ACC112 (cell line): ENCODE data around the gene CRYGN.

Source experiments
- H2AFZ ChIP-seq: fragments of 200-600 bp; sonication (generic); one replicate; pipeline ENCODE4 v1.6.0; 2017; ENCODE audit warnings: antibody characterized with exemption, low read length; ENCODE audit not compliant: unreplicated experiment
- H3K27ac ChIP-seq: fragments of 200-600 bp; sonication (generic); 2 replicates; pipeline ENCODE4 v1.5.1; 2014; ENCODE audit warnings: low read depth, mild to moderate bottlenecking, antibody characterized with exemption, low read length, moderate library complexity
- H3K27me3 ChIP-seq: fragments of 200-600 bp; sonication (generic); 2 replicates; pipeline ENCODE4 v1.6.1; 2014; ENCODE audit warnings: mild to moderate bottlenecking, antibody characterized with exemption, low read length, moderate library complexity, mixed read lengths; ENCODE audit not compliant: insufficient read depth
- H3K36me3 ChIP-seq: fragments of 200-600 bp; sonication (generic); 2 replicates; pipeline ENCODE4 v1.6.1; 2016; ENCODE audit warnings: mild to moderate bottlenecking, antibody characterized with exemption, low read length, moderate library complexity, mixed read lengths; ENCODE audit not compliant: insufficient read depth
- H3K4me1 ChIP-seq: fragments of 200-600 bp; sonication (generic); one replicate; pipeline ENCODE4 v1.6.1; 2016; ENCODE audit warnings: low read length, mixed read lengths; ENCODE audit not compliant: insufficient read depth, unreplicated experiment, control insufficient read depth
- H3K4me3 ChIP-seq: fragments of 200-600 bp; sonication (generic); 2 replicates; pipeline ENCODE4 v1.5.1; 2014; ENCODE audit warnings: mild to moderate bottlenecking, low read depth, low read length
- H3K79me2 ChIP-seq: fragments of 200-600 bp; sonication (generic); one replicate; pipeline ENCODE4 v1.6.0; 2016; ENCODE audit warnings: low read length; ENCODE audit not compliant: control insufficient read depth, unreplicated experiment, insufficient read depth

CRYGN gene

DNA sequence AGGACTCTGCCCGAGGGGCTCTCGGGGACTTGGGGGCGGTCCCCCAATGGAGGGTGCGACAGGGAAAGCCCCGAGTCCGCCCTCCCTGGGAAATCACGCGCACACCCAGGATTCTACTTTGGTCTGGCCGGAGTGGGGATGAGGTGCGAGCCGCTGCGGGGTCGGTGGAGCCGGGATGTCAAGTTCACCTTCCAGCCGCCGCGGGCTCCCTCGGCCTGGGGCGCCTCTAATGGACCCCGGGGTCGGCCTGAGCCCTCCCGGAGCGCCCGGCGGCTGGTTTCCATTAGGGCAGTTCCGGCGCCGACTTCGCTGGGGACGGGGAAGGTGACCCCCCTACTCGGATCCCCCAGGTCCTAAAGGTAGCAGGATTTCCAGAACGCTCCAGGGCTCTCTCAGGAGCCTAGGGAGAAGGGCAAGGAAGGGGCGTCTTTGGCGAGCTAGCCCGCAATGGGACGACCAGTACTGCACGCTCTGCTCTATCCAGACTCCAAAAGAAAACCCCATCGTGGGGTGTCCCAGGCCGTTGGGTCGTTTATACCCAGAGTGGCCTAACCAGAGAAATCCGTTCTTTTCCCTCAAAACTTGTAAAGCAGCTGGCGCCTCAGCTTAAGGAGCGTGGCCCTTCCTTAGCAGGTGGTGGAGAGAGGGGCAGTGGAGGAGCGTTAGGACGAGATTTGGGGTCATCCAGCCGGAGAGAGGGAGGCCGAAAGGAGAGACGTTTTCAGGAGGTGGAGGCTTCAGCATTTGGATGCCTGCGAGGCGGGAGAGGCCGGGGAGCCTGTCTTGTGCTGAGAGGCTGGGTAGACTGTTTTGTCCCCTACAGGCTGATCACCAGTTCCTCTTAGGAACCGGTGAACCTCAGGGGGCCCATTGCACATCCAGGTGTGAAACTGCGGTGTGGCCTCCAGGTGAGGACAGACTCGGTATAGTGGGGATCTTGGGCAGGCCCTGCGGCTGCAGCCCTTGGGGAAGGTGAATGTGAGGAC lies 29.2 kb downstream of the CRYGN start:
- H3K27ac ChIP-seq: no peak overlapping the region
- peaks cover 58% of the 10 kb centered on the region for H3K27me3 ChIP-seq
- no peaks in the 10 kb centered on the region for H3K36me3 ChIP-seq
- no peak overlapping the region for H2AFZ ChIP-seq
- H3K4me1 ChIP-seq: no peaks in the 10 kb centered on the region
- H3K4me3 ChIP-seq: peak overlapping the region; percentile 69
- no peaks in the 10 kb centered on the region for H3K79me2 ChIP-seq

- Histone ChIP-seq H3K4me1 (peaks cover 3% of the 10 kb centered on the region), H3K27me3 (peaks cover 58% of the 10 kb centered on the region), H2AFZ (no peak within 1 kb of the TSS), H3K4me3 (peak within 1 kb of the TSS; percentile 69), H3K27ac (no peak within 1 kb of the TSS), H3K79me2 (no peaks in the 10 kb centered on the region), H3K36me3 (no peaks in the 10 kb centered on the region)
These were observed 30.1 kb downstream of the CRYGN start, which contains the start of gene WDR86 for GRCh38 chr7:151409667-151410404. WDR86 (minus strand) TSS chr7:151410038; CDS start chr7:151409589, 449 bp downstream.

- H3K27ac ChIP-seq: no peak overlapping the region
- peaks cover 53% of the 10 kb centered on the region for H3K27me3 ChIP-seq
- peak overlapping the region; percentile 69 for H3K4me3 ChIP-seq
- no peaks in the 10 kb centered on the region for H3K36me3 ChIP-seq
- H3K79me2 ChIP-seq: no peaks in the 10 kb centered on the region
- H3K4me1 ChIP-seq: peaks cover 10% of the 10 kb centered on the region
- no peak overlapping the region for H2AFZ ChIP-seq
These were observed 30.9 kb downstream of the CRYGN start for GRCh38 chr7:151408839-151409666.

GRCh38 chr7:151408498-151408838 lies 31.5 kb downstream of the CRYGN start:
- H3K27me3 ChIP-seq: peaks cover 52% of the 10 kb centered on the region
- H3K4me3 ChIP-seq: no peak overlapping the region
- H3K79me2 ChIP-seq: no peaks in the 10 kb centered on the region
- no peak overlapping the region for H3K27ac ChIP-seq
- no peak overlapping the region for H2AFZ ChIP-seq
- peaks cover 16% of the 10 kb centered on the region for H3K4me1 ChIP-seq
- H3K36me3 ChIP-seq: no peaks in the 10 kb centered on the region

DNA sequence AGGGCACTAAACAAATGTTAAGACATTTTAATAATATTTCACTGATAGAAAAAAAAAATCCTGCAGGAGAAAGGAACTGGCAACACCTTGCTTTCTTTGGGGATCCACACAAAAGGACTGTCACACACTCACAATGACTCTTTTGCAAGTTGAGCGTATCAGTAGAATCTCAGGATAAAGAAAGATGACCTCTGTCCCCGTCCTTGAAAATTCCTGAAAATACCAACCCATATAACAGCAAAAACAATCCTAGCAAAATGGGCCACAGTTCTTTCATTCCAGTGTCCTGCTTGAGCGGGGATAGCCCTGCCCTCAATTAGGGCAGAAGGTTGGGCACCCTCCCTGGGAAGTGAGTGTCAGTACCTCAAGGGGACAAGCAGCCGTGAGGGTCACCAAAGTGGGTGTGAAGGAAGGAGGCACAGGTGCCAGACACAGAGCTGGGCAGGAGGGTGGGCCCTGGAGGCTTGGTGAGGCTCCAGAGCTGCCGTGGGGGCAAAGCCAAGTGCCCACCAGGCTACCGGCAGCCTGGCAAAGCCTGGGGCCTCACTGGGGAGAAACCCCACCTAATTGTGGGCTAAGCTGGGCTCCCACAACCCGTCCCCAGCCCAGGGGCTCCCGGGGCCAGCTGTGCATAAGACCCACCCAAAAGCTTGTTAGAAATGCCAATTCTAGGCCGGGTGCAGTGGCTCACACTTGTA lies 32.9 kb downstream of the CRYGN start:
- no peaks in the 10 kb centered on the region for H3K36me3 ChIP-seq
- no peak overlapping the region for H3K27ac ChIP-seq
- H3K27me3 ChIP-seq: peaks cover 38% of the 10 kb centered on the region
- H2AFZ ChIP-seq: no peak overlapping the region
- peaks cover 22% of the 10 kb centered on the region for H3K4me1 ChIP-seq
- no peak overlapping the region for H3K4me3 ChIP-seq
- no peaks in the 10 kb centered on the region for H3K79me2 ChIP-seq

DNA sequence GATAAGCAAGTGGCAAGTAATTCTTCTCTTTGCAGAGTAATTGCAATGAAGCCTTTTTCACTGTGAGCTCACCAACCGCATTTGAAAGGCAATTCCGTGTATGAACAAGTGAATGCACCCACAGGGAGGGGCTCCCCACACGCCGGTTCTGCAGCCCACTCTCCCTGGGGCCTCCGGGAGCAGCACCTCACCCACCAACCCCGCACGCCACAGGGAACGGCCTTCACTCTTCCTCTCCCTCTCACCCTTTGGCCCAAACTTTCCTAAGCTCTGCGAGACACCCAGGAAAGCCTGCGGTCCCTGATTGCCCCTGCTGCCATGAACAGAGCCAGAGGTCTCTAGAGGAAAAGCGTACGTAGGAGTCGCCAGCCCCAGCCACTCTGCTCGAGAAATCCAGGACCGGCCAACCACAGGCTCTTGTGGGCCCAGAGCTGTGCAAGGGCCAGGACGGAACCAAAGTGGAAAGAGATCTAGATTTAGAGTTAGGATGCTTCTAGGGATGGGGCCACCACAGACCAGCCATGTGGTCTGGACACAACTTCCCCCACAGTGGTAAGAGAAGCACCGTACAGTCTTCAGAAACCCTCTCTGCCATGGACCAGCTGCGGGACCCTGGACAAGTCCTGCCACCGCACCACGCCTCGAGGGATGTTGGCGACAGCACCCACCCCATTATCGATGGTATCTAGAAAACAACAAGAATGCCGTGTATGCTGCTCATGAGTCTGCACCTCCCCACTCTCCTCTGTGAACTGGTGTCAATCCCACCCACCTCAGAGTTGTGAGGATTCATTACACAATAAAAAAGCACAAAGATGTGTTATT lies 33.7 kb downstream of the CRYGN start:
- Histone ChIP-seq H3K27ac (no peak overlapping the region), H3K36me3 (no peaks in the 10 kb centered on the region), H3K4me3 (no peak overlapping the region), H2AFZ (no peak overlapping the region), H3K4me1 (peaks cover 22% of the 10 kb centered on the region), H3K27me3 (peaks cover 30% of the 10 kb centered on the region), H3K79me2 (no peaks in the 10 kb centered on the region)

GRCh38 chr7:151405588-151405987 lies 34.4 kb downstream of the CRYGN start:
- Histone ChIP-seq H3K4me3 (no peak overlapping the region), H3K27ac (no peak overlapping the region), H3K36me3 (no peaks in the 10 kb centered on the region), H2AFZ (no peak overlapping the region), H3K4me1 (peaks cover 22% of the 10 kb centered on the region), H3K79me2 (no peaks in the 10 kb centered on the region), H3K27me3 (peaks cover 23% of the 10 kb centered on the region)

GRCh38 chr7:151405056-151405455 lies 34.9 kb downstream of the CRYGN start:
- Histone ChIP-seq H2AFZ (no peak overlapping the region), H3K27me3 (peaks cover 18% of the 10 kb centered on the region), H3K4me1 (peaks cover 22% of the 10 kb centered on the region), H3K27ac (no peak overlapping the region), H3K4me3 (no peak overlapping the region), H3K79me2 (no peaks in the 10 kb centered on the region), H3K36me3 (no peaks in the 10 kb centered on the region)

DNA sequence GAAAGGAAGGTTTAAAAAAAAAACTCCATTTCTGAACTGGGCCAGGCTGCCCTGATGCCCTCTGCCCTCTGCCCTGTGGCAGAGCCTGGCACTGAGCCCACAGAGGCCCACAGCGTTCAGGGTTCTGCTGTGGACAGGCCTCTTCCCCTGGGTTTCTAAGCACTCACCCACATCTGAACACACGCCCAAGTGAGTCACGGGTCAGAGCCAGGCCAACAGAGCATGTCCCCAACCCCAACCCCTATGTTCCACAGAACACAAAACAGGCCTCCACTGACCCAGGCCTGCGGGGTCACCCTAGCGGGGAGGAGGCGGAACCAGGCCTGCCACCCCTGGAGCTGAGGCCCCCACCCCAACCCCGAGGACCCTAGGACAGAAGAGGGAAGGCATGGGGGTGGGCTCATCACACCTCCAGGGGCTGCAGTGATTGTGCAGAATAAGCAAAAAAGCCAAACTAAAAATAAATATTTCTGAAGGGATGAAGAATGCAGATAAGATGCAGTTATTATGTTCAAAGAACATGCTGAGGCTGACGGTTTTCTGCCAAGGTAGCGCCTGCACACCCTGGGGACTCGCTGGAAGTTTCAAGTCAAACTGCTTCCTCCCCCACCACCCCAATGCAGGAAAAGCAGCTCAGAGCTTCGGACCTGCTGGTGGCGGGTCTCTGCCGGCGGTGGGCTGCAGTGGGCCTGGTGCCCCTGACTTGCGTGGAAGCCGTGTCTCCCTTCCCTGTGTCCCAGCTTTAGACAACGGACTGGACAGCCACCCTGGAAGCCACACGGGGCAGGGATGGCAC lies 35.5 kb downstream of the CRYGN start:
- peaks cover 22% of the 10 kb centered on the region for H3K4me1 ChIP-seq
- H3K4me3 ChIP-seq: no peak overlapping the region; the same call in 1 of the 2 replicates
- no peaks in the 10 kb centered on the region for H3K79me2 ChIP-seq
- H3K36me3 ChIP-seq: no peaks in the 10 kb centered on the region
- H3K27ac ChIP-seq: no peak overlapping the region
- no peak overlapping the region for H2AFZ ChIP-seq
- H3K27me3 ChIP-seq: peaks cover 12% of the 10 kb centered on the region
